Measurements from ENCODE around the gene VAV1.
"Not testable (repeated sequence)": the region's sequence is repeated elsewhere in the genome, so short reads cannot be mapped to it uniquely, and the experiment has no call there.

Gene VAV1

DNA sequence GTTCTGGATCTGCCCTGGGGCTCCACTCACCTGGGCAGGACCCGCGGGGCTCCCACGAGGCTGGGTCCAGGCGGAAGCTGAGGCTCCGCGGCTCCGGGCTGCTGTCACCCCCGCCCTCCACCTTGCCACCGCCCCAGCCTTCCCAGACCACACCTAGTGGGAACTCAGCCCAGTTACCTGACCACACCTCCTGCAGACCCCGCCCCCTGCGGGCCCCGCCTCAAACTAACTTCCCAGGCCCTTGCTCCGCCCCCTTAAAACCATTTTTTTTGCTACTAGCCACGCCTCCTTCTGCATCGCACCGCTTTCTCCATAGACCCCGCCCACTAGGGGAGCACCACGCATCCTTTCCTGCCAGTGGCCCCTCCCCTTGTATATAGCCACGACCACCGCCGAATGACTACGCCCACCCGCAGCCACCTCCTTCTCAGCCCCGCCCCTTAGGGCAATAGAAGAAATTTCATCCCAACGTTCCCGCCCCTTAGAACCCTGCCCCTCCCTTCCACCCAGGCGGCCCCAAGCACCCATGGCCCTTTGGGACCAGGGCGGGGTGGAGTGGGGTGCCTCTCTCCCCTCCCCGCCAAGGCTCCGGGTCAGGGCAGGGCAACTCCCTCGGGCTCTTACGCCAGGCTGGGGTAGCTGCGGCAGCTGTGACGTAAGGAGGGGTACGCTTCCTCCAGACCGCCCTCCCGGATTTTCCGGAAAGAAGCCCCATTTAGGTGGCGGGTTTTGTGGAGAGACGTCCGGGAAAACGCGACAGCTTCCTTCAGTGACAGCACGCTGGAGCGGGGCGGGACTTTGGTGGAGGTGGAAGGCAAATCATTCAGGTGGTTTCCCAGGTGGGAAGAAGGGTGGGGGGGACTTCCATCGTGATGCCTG lies 4.9 kb upstream of the VAV1 start, which contains the start of gene SH2D3A:
Gene SH2D3A, minus strand, starts transcription at position 79 of the 879 bp plus-strand sequence. CDS start 3,687 bp downstream, outside the sequence.
- peaks cover 21 to 42% of the 10 kb centered on the region in 2 experiments for H3K27me3 ChIP-seq (ENCODE audit: control insufficient read depth in 1 of 2, insufficient read depth in 1 of 2, low read length in 2 of 2)
- H3K23ac ChIP-seq (ENCODE audit: low read length in 2 of 2), result no peak within 1 kb of the TSS
- no peak within 1 kb of the TSS for H3K4ac ChIP-seq (ENCODE audit: low read depth in 1 of 2, low read length in 2 of 2)
- 7% methylated on average over 47 of the region's 47 CpGs for WGBS
- no peaks in the 10 kb centered on the region for H3K36me3 ChIP-seq (ENCODE audit: control insufficient read depth in 1 of 2, insufficient read depth in 2 of 2, low read depth in 1 of 2, low read length in 2 of 2)
- no peak within 1 kb of the TSS for H2BK15ac ChIP-seq (ENCODE audit: low read depth, poor library complexity, severe bottlenecking)
- no peak within 1 kb of the TSS for H2BK5ac ChIP-seq (ENCODE audit: low read depth, low read length, poor library complexity, severe bottlenecking)
- no peak within 1 kb of the TSS for H4K8ac ChIP-seq (ENCODE audit: low read length)
- H3K9me3 ChIP-seq (ENCODE audit: control insufficient read depth, low read length), result no peaks in the 10 kb centered on the region
- peaks cover 18% of the 10 kb centered on the region for H3K4me1 ChIP-seq (ENCODE audit: control insufficient read depth, insufficient read depth, low read depth, low read length)
- DNase-seq, result peak; percentile 19
- peak within 1 kb of the TSS; percentile 90 for H3K4me2 ChIP-seq (ENCODE audit: low read length, poor library complexity, severe bottlenecking)
- H2AFZ ChIP-seq (ENCODE audit: low read depth, low read length), result no peak within 1 kb of the TSS
- H3K9ac ChIP-seq (ENCODE audit: low read length), result no peak within 1 kb of the TSS
- H3K79me1 ChIP-seq (replicated peaks; ENCODE audit: low read length, poor library complexity, severe bottlenecking), result no peaks in the 10 kb centered on the region
- no peak within 1 kb of the TSS for H3K14ac ChIP-seq (ENCODE audit: low read length in 2 of 2)
- H4K91ac ChIP-seq (ENCODE audit: low read length), result no peak within 1 kb of the TSS
- no peak within 1 kb of the TSS for H3K18ac ChIP-seq (ENCODE audit: low read depth in 1 of 2, low read length in 2 of 2)
- no peak within 1 kb of the TSS for H2AK5ac ChIP-seq (ENCODE audit: low read length, severe bottlenecking)
- no peak within 1 kb of the TSS for H3K27ac ChIP-seq (ENCODE audit: low read length, poor library complexity, severe bottlenecking)
- peak within 1 kb of the TSS in 1 of 2 experiments; percentile 49 for H3K4me3 ChIP-seq (ENCODE audit: insufficient read depth in 1 of 2, low read depth in 1 of 2, low read length in 2 of 2)
- no peak within 1 kb of the TSS for H2BK12ac ChIP-seq (ENCODE audit: low read length in 2 of 2)
- H2BK120ac ChIP-seq (ENCODE audit: low read depth, low read length), result no peak within 1 kb of the TSS

DNA sequence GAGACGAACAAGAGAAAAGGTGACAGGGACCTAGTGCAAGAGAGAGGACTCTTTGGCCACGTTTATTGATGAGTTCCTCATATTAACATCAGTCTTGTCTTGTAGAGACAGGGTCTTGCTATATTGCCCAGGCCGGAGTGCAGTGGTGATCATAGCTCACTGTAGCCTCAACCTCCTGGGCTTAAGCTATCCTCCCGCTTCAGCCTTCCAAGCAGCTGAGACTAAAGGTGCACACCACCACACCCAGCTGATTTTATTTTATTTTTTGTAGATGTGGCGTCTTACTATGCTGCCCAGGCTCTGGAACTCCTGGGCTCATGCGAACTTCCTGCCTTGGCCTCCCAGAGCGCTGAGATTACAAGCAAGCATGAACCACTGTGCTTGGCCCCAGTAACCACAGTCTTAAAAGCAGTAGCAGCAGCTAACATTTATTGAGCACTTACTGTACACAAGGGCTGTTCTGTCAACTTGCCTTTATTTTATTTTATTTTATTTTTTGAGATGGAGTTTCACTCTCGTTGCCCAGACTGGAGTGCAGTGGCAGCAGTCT lies 4.2 kb upstream of the VAV1 start:
- Histone ChIP-seq H3K36me3 (ENCODE audit: control insufficient read depth in 1 of 2, insufficient read depth in 2 of 2, low read depth in 1 of 2, low read length in 2 of 2) (no peaks in the 10 kb centered on the region), H2BK15ac (ENCODE audit: low read depth, poor library complexity, severe bottlenecking) (no peak overlapping the region), H2AFZ (ENCODE audit: low read depth, low read length) (no peak overlapping the region), H4K91ac (ENCODE audit: low read length) (no peak overlapping the region), H3K4me1 (ENCODE audit: control insufficient read depth, insufficient read depth, low read depth, low read length) (peaks cover 18% of the 10 kb centered on the region), H3K27ac (ENCODE audit: low read length, poor library complexity, severe bottlenecking) (no peak overlapping the region), H3K4me3 (ENCODE audit: insufficient read depth in 1 of 2, low read depth in 1 of 2, low read length in 2 of 2) (no peak overlapping the region), H3K14ac (ENCODE audit: low read length in 2 of 2) (no peak overlapping the region), H3K9ac (ENCODE audit: low read length) (no peak overlapping the region), H3K4me2 (ENCODE audit: low read length, poor library complexity, severe bottlenecking) (no peak overlapping the region), H3K9me3 (ENCODE audit: control insufficient read depth, low read length) (no peaks in the 10 kb centered on the region), H3K23ac (ENCODE audit: low read length in 2 of 2) (no peak overlapping the region), H4K8ac (ENCODE audit: low read length) (no peak overlapping the region), H3K4ac (ENCODE audit: low read depth in 1 of 2, low read length in 2 of 2) (no peak overlapping the region), H2BK120ac (ENCODE audit: low read depth, low read length) (no peak overlapping the region), H2AK5ac (ENCODE audit: low read length, severe bottlenecking) (no peak overlapping the region), H2BK5ac (ENCODE audit: low read depth, low read length, poor library complexity, severe bottlenecking) (no peak overlapping the region), H3K27me3 (ENCODE audit: control insufficient read depth in 1 of 2, insufficient read depth in 1 of 2, low read length in 2 of 2) (peaks cover 21 to 42% of the 10 kb centered on the region in 2 experiments), H3K18ac (ENCODE audit: low read depth in 1 of 2, low read length in 2 of 2) (no peak overlapping the region), H3K79me1 (replicated peaks; ENCODE audit: low read length, poor library complexity, severe bottlenecking) (no peaks in the 10 kb centered on the region), H2BK12ac (ENCODE audit: low read length in 2 of 2) (no peak overlapping the region)
- DNase-seq, result no peak
- WGBS, result 85% methylated on average over 8 of the region's 8 CpGs

DNA sequence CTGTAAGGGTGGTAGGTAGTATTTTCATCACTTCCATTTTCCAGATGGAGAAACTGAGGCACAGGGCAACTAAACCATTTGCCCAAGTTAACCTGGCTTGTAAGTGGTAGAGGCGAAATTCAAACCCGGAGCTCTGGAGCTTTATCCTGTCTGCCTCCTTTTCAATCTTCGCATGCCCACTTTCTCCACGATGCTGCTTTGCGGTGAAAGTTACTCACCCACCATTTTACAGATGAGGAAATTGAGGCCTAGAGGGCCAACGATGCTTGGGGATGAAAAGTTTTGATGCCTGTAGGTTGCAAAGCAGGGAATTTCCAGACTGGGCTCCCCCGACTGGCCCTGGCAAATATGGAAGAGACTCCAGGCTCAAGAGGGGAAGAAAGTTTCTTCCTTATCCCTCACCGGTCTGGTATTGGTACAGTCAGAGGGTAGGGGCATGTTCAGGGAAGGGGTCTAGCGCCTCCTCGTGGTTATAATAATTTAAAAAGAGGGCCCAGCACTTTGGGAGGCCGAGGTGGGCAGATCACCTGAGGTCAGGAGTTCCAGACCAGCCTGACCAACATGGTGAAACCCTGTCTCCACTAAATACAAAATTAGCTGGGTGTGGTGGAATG lies 3.4 kb upstream of the VAV1 start:
- no peak overlapping the region for H4K91ac ChIP-seq (ENCODE audit: low read length)
- H3K4me3 ChIP-seq (ENCODE audit: insufficient read depth in 1 of 2, low read depth in 1 of 2, low read length in 2 of 2), result no peak overlapping the region
- no peak overlapping the region for H2BK12ac ChIP-seq (ENCODE audit: low read length in 2 of 2)
- H3K36me3 ChIP-seq (ENCODE audit: control insufficient read depth in 1 of 2, insufficient read depth in 2 of 2, low read depth in 1 of 2, low read length in 2 of 2), result no peaks in the 10 kb centered on the region
- H3K27ac ChIP-seq (ENCODE audit: low read length, poor library complexity, severe bottlenecking), result no peak overlapping the region
- H2AFZ ChIP-seq (ENCODE audit: low read depth, low read length), result no peak overlapping the region
- no peak overlapping the region for H3K4ac ChIP-seq (ENCODE audit: low read depth in 1 of 2, low read length in 2 of 2)
- no peak overlapping the region for H2AK5ac ChIP-seq (ENCODE audit: low read length, severe bottlenecking)
- H3K23ac ChIP-seq (ENCODE audit: low read length in 2 of 2), result no peak overlapping the region
- no peak overlapping the region for H2BK5ac ChIP-seq (ENCODE audit: low read depth, low read length, poor library complexity, severe bottlenecking)
- H3K4me1 ChIP-seq (ENCODE audit: control insufficient read depth, insufficient read depth, low read depth, low read length), result peaks cover 18% of the 10 kb centered on the region
- 61% methylated on average over 9 of the region's 11 CpGs for WGBS
- no peak overlapping the region for H3K9ac ChIP-seq (ENCODE audit: low read length)
- no peak overlapping the region for H2BK15ac ChIP-seq (ENCODE audit: low read depth, poor library complexity, severe bottlenecking)
- H3K14ac ChIP-seq (ENCODE audit: low read length in 2 of 2), result no peak overlapping the region
- H4K8ac ChIP-seq (ENCODE audit: low read length), result no peak overlapping the region
- H2BK120ac ChIP-seq (ENCODE audit: low read depth, low read length), result no peak overlapping the region
- peaks cover 21 to 42% of the 10 kb centered on the region in 2 experiments for H3K27me3 ChIP-seq (ENCODE audit: control insufficient read depth in 1 of 2, insufficient read depth in 1 of 2, low read length in 2 of 2)
- H3K9me3 ChIP-seq (ENCODE audit: control insufficient read depth, low read length), result no peaks in the 10 kb centered on the region
- DNase-seq, result peak; percentile 28
- no peak overlapping the region for H3K18ac ChIP-seq (ENCODE audit: low read depth in 1 of 2, low read length in 2 of 2)
- no peak overlapping the region for H3K4me2 ChIP-seq (ENCODE audit: low read length, poor library complexity, severe bottlenecking)
- H3K79me1 ChIP-seq (replicated peaks; ENCODE audit: low read length, poor library complexity, severe bottlenecking), result no peaks in the 10 kb centered on the region

DNA sequence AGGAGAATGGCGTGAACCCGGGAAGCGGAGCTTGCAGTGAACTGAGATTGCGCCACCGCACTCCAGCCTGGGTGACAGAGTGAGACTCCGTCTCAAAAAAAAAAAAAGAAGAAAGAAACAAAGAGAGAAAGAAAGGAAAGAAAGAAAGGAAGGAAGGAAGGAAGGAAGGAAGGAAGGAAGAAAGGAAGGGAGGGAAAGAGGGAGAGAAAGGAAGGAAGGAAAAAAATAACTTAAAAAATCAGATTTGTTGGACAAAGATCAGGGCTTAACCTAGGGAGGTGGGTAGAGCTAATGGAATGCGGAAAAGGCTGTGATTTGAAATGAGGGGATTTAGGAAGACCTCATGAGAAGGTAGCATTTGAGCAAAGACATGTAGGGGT lies 870 bp upstream of the VAV1 start:
- not testable (repeated sequence) for H3K23ac ChIP-seq (ENCODE audit: low read length in 2 of 2); H3K79me1 ChIP-seq (replicated peaks; ENCODE audit: low read length, poor library complexity, severe bottlenecking); H4K91ac ChIP-seq (ENCODE audit: low read length); H3K9ac ChIP-seq (ENCODE audit: low read length); H2AK5ac ChIP-seq (ENCODE audit: low read length, severe bottlenecking); H4K8ac ChIP-seq (ENCODE audit: low read length); H2BK120ac ChIP-seq (ENCODE audit: low read depth, low read length); H3K18ac ChIP-seq (ENCODE audit: low read depth in 1 of 2, low read length in 2 of 2); H3K27ac ChIP-seq (ENCODE audit: low read length, poor library complexity, severe bottlenecking); H3K4ac ChIP-seq (ENCODE audit: low read depth in 1 of 2, low read length in 2 of 2); H2BK12ac ChIP-seq (ENCODE audit: low read length in 2 of 2); H3K9me3 ChIP-seq (ENCODE audit: control insufficient read depth, low read length); H3K36me3 ChIP-seq (ENCODE audit: control insufficient read depth in 1 of 2, insufficient read depth in 2 of 2, low read depth in 1 of 2, low read length in 2 of 2); H3K4me3 ChIP-seq (ENCODE audit: insufficient read depth in 1 of 2, low read depth in 1 of 2, low read length in 2 of 2); H3K14ac ChIP-seq (ENCODE audit: low read length in 2 of 2); DNase-seq; H3K4me2 ChIP-seq (ENCODE audit: low read length, poor library complexity, severe bottlenecking); H2BK15ac ChIP-seq (ENCODE audit: low read depth, poor library complexity, severe bottlenecking); H2AFZ ChIP-seq (ENCODE audit: low read depth, low read length); H2BK5ac ChIP-seq (ENCODE audit: low read depth, low read length, poor library complexity, severe bottlenecking)
- Histone ChIP-seq H3K4me1 (ENCODE audit: control insufficient read depth, insufficient read depth, low read depth, low read length) (peaks cover 10% of the 10 kb centered on the region), H3K27me3 (ENCODE audit: control insufficient read depth in 1 of 2, insufficient read depth in 1 of 2, low read length in 2 of 2) (peaks cover 17 to 26% of the 10 kb centered on the region in 2 experiments)
- 94% methylated on average over 7 of the region's 7 CpGs for WGBS
